Uterus (tissue), 2 donors: ENCODE results near the gene NXPE3.
A peak's percentile ranks its signal among the peaks of the same experiment; 100 is the strongest.

Experiments
- POLR2A ChIP-seq, 2 donors: fragments of 450-650 bp; IDR thresholded peaks; one replicate each; pipeline ENCODE4 v1.6.1; 2016; ENCODE audit warnings: antibody characterized with exemption in 2 of 2, mild to moderate bottlenecking in 1 of 2, moderate library complexity in 1 of 2
- TF ChIP-seq, protein P1 (sequence below), 4 experiments: fragments of 200-600 bp in 2 of 4; fragments of 450-650 bp in 2 of 4; sonication (generic) in 2 of 4; IDR thresholded peaks; one replicate each; pipeline ENCODE4 v1.5.1; 2016 to 2019; ENCODE audit warnings: antibody characterized with exemption in 4 of 4, mild to moderate bottlenecking in 2 of 4, moderate library complexity in 1 of 4

- TF ChIP-seq, protein P1, sequence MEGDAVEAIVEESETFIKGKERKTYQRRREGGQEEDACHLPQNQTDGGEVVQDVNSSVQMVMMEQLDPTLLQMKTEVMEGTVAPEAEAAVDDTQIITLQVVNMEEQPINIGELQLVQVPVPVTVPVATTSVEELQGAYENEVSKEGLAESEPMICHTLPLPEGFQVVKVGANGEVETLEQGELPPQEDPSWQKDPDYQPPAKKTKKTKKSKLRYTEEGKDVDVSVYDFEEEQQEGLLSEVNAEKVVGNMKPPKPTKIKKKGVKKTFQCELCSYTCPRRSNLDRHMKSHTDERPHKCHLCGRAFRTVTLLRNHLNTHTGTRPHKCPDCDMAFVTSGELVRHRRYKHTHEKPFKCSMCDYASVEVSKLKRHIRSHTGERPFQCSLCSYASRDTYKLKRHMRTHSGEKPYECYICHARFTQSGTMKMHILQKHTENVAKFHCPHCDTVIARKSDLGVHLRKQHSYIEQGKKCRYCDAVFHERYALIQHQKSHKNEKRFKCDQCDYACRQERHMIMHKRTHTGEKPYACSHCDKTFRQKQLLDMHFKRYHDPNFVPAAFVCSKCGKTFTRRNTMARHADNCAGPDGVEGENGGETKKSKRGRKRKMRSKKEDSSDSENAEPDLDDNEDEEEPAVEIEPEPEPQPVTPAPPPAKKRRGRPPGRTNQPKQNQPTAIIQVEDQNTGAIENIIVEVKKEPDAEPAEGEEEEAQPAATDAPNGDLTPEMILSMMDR (IDR thresholded peaks at IDR 0.05) = peak; percentile 50 to 70 (median 58)
- TF ChIP-seq POLR2A (IDR thresholded peaks at IDR 0.05) = no peak
Observed at GRCh38 chr3:101813817-101814440, 34.9 kb downstream of the NXPE3 start.
